IMR-90 (cell line): Measurements from ENCODE around the gene PF4V1. TPM values are rescaled to one million over a fixed set of nuclear protein-coding genes. Genes with fewer than 3 reads are reported as not detected.

ENCODE experiments used
- ATAC-seq: fragments of 200-7000 bp; cut with Tn5 transposase; 2 replicates; pipeline ENCODE4 v1.9.1; 2020; ENCODE audit warnings: low read depth, mild to moderate bottlenecking, moderate library complexity
- BruUV-seq: library from RNA; stranded (reverse); fragments of 400-500 nt; replicated peaks from 2 replicates; lab custom pipeline; 2021; lab: Mats Ljungman, UMichigan
- CTCF ChIA-PET: fragments of 300-600 bp; formaldehyde crosslinking; extraction: SDS; loops from one replicate; lab custom pipeline; 2021; ENCODE audit warnings: antibody characterized with exemption; lab: Yijun Ruan, JAX
- POLR2A ChIA-PET: fragments of 300-600 bp; sonication (Branson Sonifier 250); formaldehyde crosslinking; loops from one replicate; lab custom pipeline; 2022; ENCODE audit warnings: antibody characterized with exemption; ENCODE audit not compliant: unreplicated experiment; lab: Charles Lee
- DNase-seq: peaks from one replicate; pipeline ENCODE4 v3.0.0; 2013
- H2AFZ ChIP-seq: replicated peaks from 2 replicates; pipeline ENCODE3; 2013; ENCODE audit warnings: low read length, mild to moderate bottlenecking; ENCODE audit not compliant: poor library complexity
- H2AK5ac ChIP-seq: 2 replicates; pipeline ENCODE4 v1.6.1; 2013; ENCODE audit warnings: low read depth, low read length, inconsistent platforms
- H2AK9ac ChIP-seq: replicated peaks from 2 replicates; pipeline ENCODE3; 2013; ENCODE audit warnings: mild to moderate bottlenecking, low read depth, low read length, moderate library complexity; ENCODE audit not compliant: poor library complexity
- H2BK120ac ChIP-seq: 2 replicates; pipeline ENCODE4 v1.6.1; 2013; ENCODE audit warnings: low read depth, low read length, inconsistent platforms
- H2BK15ac ChIP-seq: 3 replicates; pipeline ENCODE4 v1.6.1; 2013; ENCODE audit warnings: low read depth, low read length, inconsistent platforms
- H2BK20ac ChIP-seq: 2 replicates; pipeline ENCODE4 v1.6.1; 2013; ENCODE audit warnings: low read depth, mild to moderate bottlenecking, inconsistent platforms, low read length, moderate library complexity
- H2BK5ac ChIP-seq: 2 replicates; pipeline ENCODE4 v1.6.1; 2013; ENCODE audit warnings: mild to moderate bottlenecking, low read depth, low read length, inconsistent platforms; ENCODE audit not compliant: poor library complexity, severe bottlenecking
- H3K14ac ChIP-seq: replicated peaks from 2 replicates; pipeline ENCODE4 v1.6.1; 2013; ENCODE audit warnings: low read depth, low read length, inconsistent platforms
- H3K18ac ChIP-seq: 2 replicates; pipeline ENCODE4 v1.6.1; 2013; ENCODE audit warnings: low read depth, low read length, control low read depth
- H3K23ac ChIP-seq: 2 replicates; pipeline ENCODE4 v1.6.1; 2013; ENCODE audit warnings: low read depth, low read length, inconsistent platforms
- H3K27ac ChIP-seq: 2 replicates; pipeline ENCODE4 v1.5.1; 2013; ENCODE audit warnings: mild to moderate bottlenecking, control low read depth, low read length; ENCODE audit not compliant: insufficient read depth
- H3K27me3 ChIP-seq: 2 replicates; pipeline ENCODE4 v1.6.1; 2013; ENCODE audit warnings: low read length; ENCODE audit not compliant: control insufficient read depth, insufficient read depth
- H3K36me3 ChIP-seq: 2 replicates; pipeline ENCODE4 v1.6.1; 2013; ENCODE audit warnings: low read length, mixed read lengths; ENCODE audit not compliant: control insufficient read depth, insufficient read depth
- H3K4ac ChIP-seq: 2 replicates; pipeline ENCODE4 v1.6.1; 2013; ENCODE audit warnings: low read depth, low read length, inconsistent platforms
- H3K4me1 ChIP-seq: 2 replicates; pipeline ENCODE4 v1.6.1; 2013; ENCODE audit warnings: low read length, mixed read lengths; ENCODE audit not compliant: control insufficient read depth, insufficient read depth
- H3K4me2 ChIP-seq: 2 replicates; pipeline ENCODE4 v1.6.1; 2013; ENCODE audit warnings: low read depth, mild to moderate bottlenecking, control low read depth, low read length, moderate library complexity
- H3K4me3 ChIP-seq: 2 replicates; pipeline ENCODE4 v1.5.1; 2013; ENCODE audit warnings: low read depth, mild to moderate bottlenecking, control low read depth, low read length, moderate library complexity; ENCODE audit not compliant: insufficient read depth
- H3K56ac ChIP-seq: 2 replicates; pipeline ENCODE4 v1.6.1; 2013; ENCODE audit warnings: low read length, inconsistent platforms; ENCODE audit not compliant: insufficient read depth; ENCODE audit errors: extremely low read depth
- H3K79me1 ChIP-seq, 2 experiments: 2 replicates each; pipeline ENCODE4 v1.6.1; 2013; ENCODE audit warnings: low read length in 2 of 2, inconsistent platforms in 1 of 2, low read depth in 1 of 2
- H3K9ac ChIP-seq: 2 replicates; pipeline ENCODE4 v1.6.1; 2013; ENCODE audit warnings: low read depth, low read length, control low read depth
- H3K9me1 ChIP-seq: 2 replicates; pipeline ENCODE4 v1.6.1; 2013; ENCODE audit warnings: low read length, inconsistent platforms; ENCODE audit not compliant: insufficient read depth
- H3K9me3 ChIP-seq: 2 replicates; pipeline ENCODE4 v1.6.1; 2013; ENCODE audit warnings: low read length; ENCODE audit not compliant: control insufficient read depth, insufficient read depth
- H4K20me1 ChIP-seq: 2 replicates; pipeline ENCODE4 v1.6.1; 2013; ENCODE audit warnings: low read length, inconsistent platforms; ENCODE audit not compliant: insufficient read depth
- H4K5ac ChIP-seq: 2 replicates; pipeline ENCODE4 v1.6.1; 2013; ENCODE audit warnings: mild to moderate bottlenecking, low read depth, low read length, control low read depth
- H4K8ac ChIP-seq, 2 experiments: 2 replicates each; pipeline ENCODE4 v1.6.1; 2013; ENCODE audit warnings: low read depth in 2 of 2, low read length in 2 of 2, control low read depth in 1 of 2, inconsistent platforms in 1 of 2
- H4K91ac ChIP-seq: 2 replicates; pipeline ENCODE4 v1.6.1; 2013; ENCODE audit warnings: low read depth, low read length, inconsistent platforms; ENCODE audit not compliant: insufficient read depth
- FOS ChIP-seq: fragments of 150-350 bp; IDR thresholded peaks from 2 replicates; pipeline ENCODE4 v1.6.1; 2016; ENCODE audit warnings: low read depth, low read length
- WGBS, 2 experiments: methylation state at CpG; one replicate each; pipeline versions ENCODE4 v1.1.5 to v1.1.7; 2013; ENCODE audit warnings: missing lambda C conversion rate in 2 of 2; ENCODE audit not compliant: insufficient read length in 1 of 2; ENCODE audit errors: extremely low coverage in 2 of 2; 5-methylcytosine and 5-hydroxymethylcytosine counted together
- dilution Hi-C: fragments of 300-500 bp; cut with HindIII; formaldehyde crosslinking; loops from one replicate; pipeline ENCODE4 v1.14.3; 2018; ENCODE audit warnings: low sequenced_read_pairs; ENCODE audit not compliant: unreplicated experiment
- in situ Hi-C: fragments of 300-500 bp; cut with MboI; formaldehyde crosslinking; loops from 3 replicates; pipeline ENCODE4 v1.14.3; 2019; ENCODE audit warnings: low sequenced_read_pairs, inconsistent platforms, mixed read lengths
- intact Hi-C: fragments of 100-400 bp; cut with micrococcal nuclease; formaldehyde crosslinking; loops from 2 replicates; pipeline ENCODE4 v1.10.0; 2022
- polyA plus RNA-seq, 3 experiments: library from polyadenylated mRNA; depleted of rRNA; stranded (reverse); fragments of >200 nt; gene quantifications; 2 replicates each; pipeline ENCODE4 v1.2.3, GENCODE V29; 2012; ENCODE audit warnings: low replicate concordance in 1 of 3
- total RNA-seq: library from RNA; depleted of rRNA; stranded (reverse); fragments of >200 nt; gene quantifications from 2 replicates; pipeline ENCODE4 v1.2.3, GENCODE V29; 2012

PF4V1 gene
- total and polyA plus RNA-seq, 2 of the 4 experiments (the other 2 are of a cell fraction): not detected

DNA sequence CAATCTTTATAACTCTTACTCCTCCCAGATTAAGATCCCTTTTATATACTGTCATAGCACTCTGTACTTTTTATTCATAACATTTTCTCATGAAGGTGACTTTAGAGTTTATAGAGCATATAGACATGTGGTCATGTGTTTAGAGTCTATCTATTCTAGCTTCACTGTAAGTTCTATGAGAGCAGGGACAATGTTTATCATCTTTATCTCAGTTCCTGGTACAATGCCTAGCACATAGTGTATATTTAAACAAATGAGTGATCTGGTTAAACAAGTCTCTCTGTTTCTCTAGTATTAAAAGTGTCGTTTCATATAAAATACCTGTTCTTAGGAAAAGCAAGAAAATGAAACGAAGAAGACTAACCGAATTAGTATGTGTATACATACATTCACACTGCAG is 13.4 kb upstream of the PF4V1 start:
- no peak overlapping the region for H3K14ac ChIP-seq
- ATAC-seq: no peak
- no peak overlapping the region for H3K18ac ChIP-seq
- no CpG with 5 or more reads among the region's 3 CpGs for WGBS, 2 experiments
- H2BK5ac ChIP-seq: no peak overlapping the region
- ChIA-PET POLR2A (no interaction called here), CTCF (no interaction called here)
- no peak overlapping the region for H3K9ac ChIP-seq
- H2BK15ac ChIP-seq: no peak overlapping the region
- peaks cover 15% of the 10 kb centered on the region for H3K27me3 ChIP-seq
- no peak overlapping the region for H2BK20ac ChIP-seq
- no peaks in the 10 kb centered on the region for H3K79me1 ChIP-seq
- no peak overlapping the region for H3K23ac ChIP-seq
- H3K36me3 ChIP-seq: no peaks in the 10 kb centered on the region
- H2AK5ac ChIP-seq: no peak overlapping the region
- H2BK120ac ChIP-seq: no peak overlapping the region
- no peak for TF ChIP-seq FOS
- no peak for DNase-seq
- no TSS peak for BruUV-seq
- no peak overlapping the region for H4K5ac ChIP-seq
- no peak overlapping the region for H3K27ac ChIP-seq
- no peak overlapping the region for H2AK9ac ChIP-seq
- H3K56ac ChIP-seq: no peak overlapping the region
- H4K20me1 ChIP-seq: no peaks in the 10 kb centered on the region
- no peak overlapping the region for H4K8ac ChIP-seq
- in situ Hi-C loops: no loop called here
- H3K4ac ChIP-seq: no peak overlapping the region
- H3K4me3 ChIP-seq: no peak overlapping the region
- dilution Hi-C loops: no loop called here
- no peaks in the 10 kb centered on the region; the same call in 1 of the 2 replicates for H3K9me1 ChIP-seq
- H3K4me1 ChIP-seq: 0 out of 2 replicates have a peak, but pooled peaks cover 2% of the 10 kb centered on the region
- no peaks in the 10 kb centered on the region for H3K9me3 ChIP-seq
- intact Hi-C loops: no loop called here
- no peak overlapping the region for H4K91ac ChIP-seq
- no peak overlapping the region for H2AFZ ChIP-seq
- no peak overlapping the region for H3K4me2 ChIP-seq
